ENCODE results near the gene TRAPPC2. TPM values are rescaled to one million over a fixed set of nuclear protein-coding genes. Genes with fewer than 3 reads are reported as not detected.

TRAPPC2 gene
- total and polyA plus RNA-seq, 9 of the 15 experiments (the other 6 are each of a cell fraction or from before 2014, with no cell fraction given): 10.3 to 30.6 (median 18.6) TPM

GRCh38 chrX:13688958-13689740 lies 45.3 kb downstream of the TRAPPC2 start, which contains the start of gene RAB9A (continued):
- TF ChIP-seq ZNF263 (CRISPR knock-in tag; IDR thresholded peaks at IDR 0.05; ENCODE audit: borderline replicate concordance) (peak; percentile 17; the same call in 1 of the 2 replicates), ZFX (CRISPR knock-in tag; IDR thresholded peaks at IDR 0.05) (peak; percentile 76), DACH1 (IDR thresholded peaks at IDR 0.05; ENCODE audit: partially characterized antibody) (peak; percentile 36), NFYB (IDR thresholded peaks at IDR 0.05; ENCODE audit: extremely low read depth, insufficient read length) (no peak), CBFA2T3 (IDR thresholded peaks at IDR 0.05) (0 out of 2 replicates have a peak, but pooled peaks have one; percentile 4), ELK1 (CRISPR knock-in tag; IDR thresholded peaks at IDR 0.05) (no peak), FUS (optimal IDR thresholded peaks at IDR 0.05; ENCODE audit: low read depth, low read length) (no peak), ZNF165 (CRISPR knock-in tag; IDR thresholded peaks at IDR 0.05; ENCODE audit: borderline replicate concordance) (no peak), ZNF766 (CRISPR knock-in tag; conservative IDR thresholded peaks at IDR 0.05) (no peak), POLR2B (IDR thresholded peaks at IDR 0.05; ENCODE audit: low read depth, partially characterized antibody) (peak; percentile 78), STAG1 (CRISPR knock-in tag; IDR thresholded peaks at IDR 0.05; ENCODE audit: borderline replicate concordance) (no peak), ZNF764 (CRISPR knock-in tag; IDR thresholded peaks at IDR 0.05; ENCODE audit: low read depth) (no peak), BCL6 (CRISPR knock-in tag; IDR thresholded peaks at IDR 0.05) (no peak), MLLT1 (IDR thresholded peaks at IDR 0.05) (peak in 1 of 2 experiments; percentile 11; a peak in 1 of 4 replicates), ZNF77 (CRISPR knock-in tag; IDR thresholded peaks at IDR 0.05) (no peak), ZNF699 (CRISPR knock-in tag; IDR thresholded peaks at IDR 0.05; ENCODE audit: insufficient replicate concordance) (no peak), ZNF436 (CRISPR knock-in tag; IDR thresholded peaks at IDR 0.05) (no peak), HDAC1 (IDR thresholded peaks at IDR 0.05) (no peak), ZNF561 (CRISPR knock-in tag; conservative IDR thresholded peaks at IDR 0.05) (no peak), ZKSCAN1 (IDR thresholded peaks at IDR 0.05; ENCODE audit: low read depth, low read length) (peak; percentile 41; the same call in 1 of the 2 replicates), PHF20 (IDR thresholded peaks at IDR 0.05; ENCODE audit: partially characterized antibody) (peak; percentile 57), ZNF778 (CRISPR knock-in tag; IDR thresholded peaks at IDR 0.05) (no peak), ID3 (CRISPR knock-in tag; IDR thresholded peaks at IDR 0.05) (no peak), ID3 (tag; IDR thresholded peaks at IDR 0.05) (no peak)

Data from K562 (cell line).